GM19240 (cell line): ENCODE data around the gene MYH7B.

Experiments
- DNase-seq: peaks from one replicate; pipeline ENCODE4 v3.0.0; 2011; ENCODE audit warnings: low spot score; ENCODE audit not compliant: insufficient read length

Gene MYH7B

GRCh38 chr20:34943808-34944567, 11.7 kb upstream of the MYH7B start:
- DNase-seq = no peak

GRCh38 chr20:34945315-34946077, 10.2 kb upstream of the MYH7B start:
- DNase-seq = no peak

- DNase-seq = no peak
Observed at GRCh38 chr20:34946661-34947060, 9.0 kb upstream of the MYH7B start.

DNA sequence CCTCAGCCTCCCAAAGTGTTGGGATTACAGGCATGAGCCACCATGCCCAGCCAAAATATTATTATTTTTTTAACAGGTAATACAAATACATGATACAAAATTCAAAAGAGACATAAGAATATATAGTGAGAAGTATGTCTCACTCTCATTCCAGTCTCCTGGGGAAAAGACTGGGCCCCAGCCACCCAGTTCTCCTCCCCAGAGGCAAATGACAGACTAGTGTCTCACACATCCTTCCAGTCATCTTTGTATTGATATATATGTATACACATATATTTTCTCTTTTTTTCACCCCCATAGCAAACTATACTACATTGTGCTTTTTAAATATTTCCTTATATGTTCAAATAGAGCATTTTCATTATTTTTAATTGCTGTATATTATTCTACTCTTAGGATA, 8.3 kb upstream of the MYH7B start:
- no peak for DNase-seq

DNA sequence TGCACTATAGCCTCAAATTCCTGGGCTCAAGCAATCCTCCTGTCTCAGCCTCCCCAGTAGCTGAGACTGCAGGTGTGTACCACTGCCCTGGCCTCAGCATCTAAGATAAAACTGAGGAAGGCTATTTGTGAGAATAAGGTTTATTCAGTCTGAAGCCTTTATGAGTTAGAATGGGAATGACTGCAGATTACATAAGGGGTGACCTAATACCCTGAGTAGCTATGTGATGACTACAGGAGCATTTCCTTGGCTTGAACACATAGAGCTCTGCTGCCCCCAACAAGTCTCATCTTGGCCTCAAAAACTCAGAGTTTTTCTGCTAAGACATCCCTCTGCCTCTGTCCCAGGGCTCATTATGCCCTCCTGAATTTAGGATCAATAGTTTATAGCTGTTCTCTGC, 7.6 kb upstream of the MYH7B start:
- no peak for DNase-seq

DNA sequence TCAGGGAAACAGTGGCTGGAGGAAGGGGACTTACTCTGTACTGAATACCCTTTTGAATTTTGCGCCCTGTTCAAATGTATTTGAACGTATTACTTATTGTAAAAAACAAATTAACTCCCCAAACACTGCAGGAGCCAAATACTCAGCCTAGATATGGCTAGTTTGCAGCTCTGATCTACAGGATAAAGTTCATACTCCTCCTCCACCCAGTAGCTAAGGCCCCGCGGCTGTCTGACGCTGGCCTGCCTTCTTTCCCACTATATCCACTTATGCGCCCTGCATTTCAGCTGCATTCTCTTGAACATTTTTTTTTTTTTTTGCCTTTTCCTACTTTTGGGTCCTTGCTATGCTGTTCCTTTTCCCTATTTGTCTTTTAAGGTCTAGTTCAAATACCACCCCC, 6.5 kb upstream of the MYH7B start:
- DNase-seq = no peak

GRCh38 chr20:34951252-34951651, 4.4 kb upstream of the MYH7B start:
- no peak for DNase-seq

DNA sequence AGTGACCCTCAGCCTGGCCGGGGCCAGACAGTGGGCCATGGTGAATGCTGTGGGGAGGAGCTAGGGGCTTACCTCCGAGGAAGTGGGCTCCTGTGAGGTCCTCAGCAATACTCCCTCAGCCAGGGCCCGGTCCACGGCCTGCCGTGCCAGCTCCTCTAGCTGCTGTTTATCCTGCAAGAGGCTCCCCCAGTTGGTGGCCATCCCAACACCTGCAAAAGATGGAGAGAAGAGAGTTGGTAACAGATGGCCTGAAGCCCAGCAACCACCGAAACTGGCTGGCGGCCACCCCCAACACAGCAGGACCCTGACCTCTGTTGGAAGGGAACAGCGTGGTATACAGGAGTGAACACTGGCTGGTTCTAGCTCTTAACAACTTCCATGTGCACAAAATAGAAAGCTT, 4.0 kb upstream of the MYH7B start:
- DNase-seq = no peak

GRCh38 chr20:34952671-34953070, 3.0 kb upstream of the MYH7B start:
- DNase-seq = no peak

DNA sequence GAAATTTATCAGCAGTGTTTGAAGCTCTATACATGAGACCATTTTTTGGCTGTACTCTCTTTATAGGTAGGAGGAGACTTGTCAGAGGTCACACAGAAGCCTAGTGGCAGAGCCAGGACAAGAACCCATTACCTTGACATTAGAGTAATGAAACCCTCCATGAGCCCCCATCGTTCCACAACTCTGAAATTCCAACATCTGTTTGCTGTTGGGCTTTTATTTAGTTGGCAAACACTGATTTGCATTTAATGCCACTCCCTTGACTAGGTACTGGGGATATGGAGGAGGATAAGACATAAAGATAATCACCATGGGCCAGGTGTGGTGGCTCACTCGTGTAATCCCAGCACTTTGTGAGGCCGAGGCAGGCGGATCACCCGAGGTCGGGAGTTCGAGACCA, 1.7 kb upstream of the MYH7B start:
- DNase-seq = no peak

GRCh38 chr20:34954904-34955230, 801 bp upstream of the MYH7B start:
- DNase-seq = no peak

DNA sequence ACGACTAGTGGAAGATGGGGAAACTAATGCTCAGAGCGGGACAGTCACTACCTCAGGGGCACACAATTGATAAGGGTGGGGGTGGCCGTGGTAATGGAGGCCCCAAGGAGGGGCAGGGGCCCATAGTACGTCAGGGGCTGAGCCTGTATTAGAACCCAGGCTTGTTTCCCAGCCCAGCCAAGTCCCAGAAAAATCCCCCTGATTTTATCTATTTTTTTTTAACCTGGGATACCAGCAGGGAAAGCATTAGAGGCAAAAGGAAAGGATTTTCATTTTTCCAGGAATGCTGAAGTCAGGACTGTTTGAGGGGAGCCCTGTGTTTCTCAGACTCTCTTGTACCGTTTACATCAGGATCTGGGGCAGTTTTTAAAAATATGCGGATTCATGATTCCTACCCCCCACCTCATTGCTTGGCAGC, 382 bp downstream of the MYH7B start:
- no peak for DNase-seq

DNA sequence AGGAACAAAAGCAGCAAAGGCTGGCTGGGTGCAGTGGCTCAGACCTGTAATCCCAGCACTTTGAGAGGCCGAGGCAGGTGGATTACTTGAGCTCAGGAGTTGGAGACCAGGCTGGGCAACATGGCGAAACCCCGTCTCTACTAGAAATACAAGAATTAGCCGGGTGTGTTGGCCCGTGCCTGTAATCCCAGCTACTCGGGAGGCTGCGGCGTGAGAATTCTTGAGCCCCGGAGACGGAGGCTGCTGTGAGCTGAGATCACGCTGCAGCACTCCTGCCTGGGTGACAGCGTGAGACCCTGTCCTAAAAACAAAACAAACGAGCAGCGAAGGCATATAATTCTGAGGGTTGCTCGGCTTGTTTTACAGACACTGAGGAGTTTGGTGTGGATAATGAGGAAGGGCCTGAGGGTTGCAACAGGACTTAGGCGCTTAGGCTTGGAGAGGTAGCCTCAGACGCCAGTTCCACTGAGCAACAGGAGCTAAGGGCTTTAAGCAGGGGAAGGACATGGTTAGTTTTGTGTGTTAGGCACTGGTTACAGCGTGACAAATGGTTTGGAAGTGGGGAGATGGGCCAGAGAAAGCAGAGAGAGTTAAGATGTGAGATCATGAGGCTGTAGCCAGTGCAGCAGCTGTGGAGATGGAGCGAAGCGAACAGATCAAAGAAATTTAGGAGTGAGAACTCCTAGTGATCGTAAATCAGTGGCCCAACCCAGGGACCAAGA, 1.2 kb downstream of the MYH7B start:
- DNase-seq = no peak

GRCh38 chr20:34964486-34964885, 8.8 kb downstream of the MYH7B start:
- DNase-seq = no peak

DNA sequence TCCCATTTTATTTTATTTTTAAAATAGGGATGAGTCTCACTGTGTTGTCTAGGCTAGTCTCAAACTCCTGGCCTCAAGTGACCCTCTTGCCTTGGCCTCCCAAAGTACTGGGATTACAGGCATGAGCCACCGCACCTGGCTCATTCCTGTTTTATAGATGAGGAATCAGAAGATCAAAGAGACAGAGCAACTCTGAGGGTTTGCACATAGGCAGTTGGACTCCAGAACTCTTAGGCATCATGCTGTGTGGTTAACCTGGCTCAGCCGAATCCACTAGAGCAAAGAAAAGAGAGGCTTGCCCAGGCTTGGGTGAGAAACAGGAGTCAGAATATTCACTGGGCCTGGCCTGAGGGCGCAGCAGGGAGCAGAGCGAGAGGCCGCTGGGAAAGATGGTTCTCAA, 9.4 kb downstream of the MYH7B start:
- DNase-seq = no peak

DNA sequence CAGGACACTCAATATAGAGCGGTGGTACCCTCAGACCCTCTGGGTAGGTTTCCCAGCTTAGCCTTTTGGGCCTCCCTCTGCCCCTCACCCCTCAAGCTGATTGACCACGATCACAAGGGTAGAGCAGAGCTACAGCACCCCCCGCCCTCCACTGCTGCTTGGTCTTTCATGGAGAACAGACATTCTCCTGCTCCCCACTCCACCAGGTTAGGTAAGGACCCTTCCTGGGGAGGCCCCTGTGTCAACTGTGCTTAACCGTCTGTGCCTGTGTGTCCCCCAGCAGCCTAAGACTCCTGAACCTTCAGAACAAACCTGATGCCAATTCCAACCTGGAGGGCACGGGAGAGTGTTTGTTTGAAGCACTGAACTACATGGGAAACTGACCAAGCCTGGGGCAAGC, 11.8 kb downstream of the MYH7B start:
- DNase-seq = no peak

GRCh38 chr20:34968042-34968775, 12.5 kb downstream of the MYH7B start:
- no peak for DNase-seq

GRCh38 chr20:34970193-34970840, 14.6 kb downstream of the MYH7B start:
- DNase-seq = no peak

GRCh38 chr20:34970846-34971560, 15.3 kb downstream of the MYH7B start:
- DNase-seq = no peak

- no peak for DNase-seq
Observed at GRCh38 chr20:34971561-34972235, 16.0 kb downstream of the MYH7B start.
